Hypothalamus (tissue), 51 donors: ENCODE data around the gene SLCO6A1.
"Not testable (repeated sequence)": the region's sequence is repeated elsewhere in the genome, so short reads cannot be mapped to it uniquely, and the experiment has no call there.

ENCODE experiments used
- DNase-seq, 51 donors: peaks; one replicate each; lab custom pipeline; 2025; lab: John Stamatoyannopoulos, UW

The SLCO6A1 gene, protein sequence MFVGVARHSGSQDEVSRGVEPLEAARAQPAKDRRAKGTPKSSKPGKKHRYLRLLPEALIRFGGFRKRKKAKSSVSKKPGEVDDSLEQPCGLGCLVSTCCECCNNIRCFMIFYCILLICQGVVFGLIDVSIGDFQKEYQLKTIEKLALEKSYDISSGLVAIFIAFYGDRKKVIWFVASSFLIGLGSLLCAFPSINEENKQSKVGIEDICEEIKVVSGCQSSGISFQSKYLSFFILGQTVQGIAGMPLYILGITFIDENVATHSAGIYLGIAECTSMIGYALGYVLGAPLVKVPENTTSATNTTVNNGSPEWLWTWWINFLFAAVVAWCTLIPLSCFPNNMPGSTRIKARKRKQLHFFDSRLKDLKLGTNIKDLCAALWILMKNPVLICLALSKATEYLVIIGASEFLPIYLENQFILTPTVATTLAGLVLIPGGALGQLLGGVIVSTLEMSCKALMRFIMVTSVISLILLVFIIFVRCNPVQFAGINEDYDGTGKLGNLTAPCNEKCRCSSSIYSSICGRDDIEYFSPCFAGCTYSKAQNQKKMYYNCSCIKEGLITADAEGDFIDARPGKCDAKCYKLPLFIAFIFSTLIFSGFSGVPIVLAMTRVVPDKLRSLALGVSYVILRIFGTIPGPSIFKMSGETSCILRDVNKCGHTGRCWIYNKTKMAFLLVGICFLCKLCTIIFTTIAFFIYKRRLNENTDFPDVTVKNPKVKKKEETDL

DNA sequence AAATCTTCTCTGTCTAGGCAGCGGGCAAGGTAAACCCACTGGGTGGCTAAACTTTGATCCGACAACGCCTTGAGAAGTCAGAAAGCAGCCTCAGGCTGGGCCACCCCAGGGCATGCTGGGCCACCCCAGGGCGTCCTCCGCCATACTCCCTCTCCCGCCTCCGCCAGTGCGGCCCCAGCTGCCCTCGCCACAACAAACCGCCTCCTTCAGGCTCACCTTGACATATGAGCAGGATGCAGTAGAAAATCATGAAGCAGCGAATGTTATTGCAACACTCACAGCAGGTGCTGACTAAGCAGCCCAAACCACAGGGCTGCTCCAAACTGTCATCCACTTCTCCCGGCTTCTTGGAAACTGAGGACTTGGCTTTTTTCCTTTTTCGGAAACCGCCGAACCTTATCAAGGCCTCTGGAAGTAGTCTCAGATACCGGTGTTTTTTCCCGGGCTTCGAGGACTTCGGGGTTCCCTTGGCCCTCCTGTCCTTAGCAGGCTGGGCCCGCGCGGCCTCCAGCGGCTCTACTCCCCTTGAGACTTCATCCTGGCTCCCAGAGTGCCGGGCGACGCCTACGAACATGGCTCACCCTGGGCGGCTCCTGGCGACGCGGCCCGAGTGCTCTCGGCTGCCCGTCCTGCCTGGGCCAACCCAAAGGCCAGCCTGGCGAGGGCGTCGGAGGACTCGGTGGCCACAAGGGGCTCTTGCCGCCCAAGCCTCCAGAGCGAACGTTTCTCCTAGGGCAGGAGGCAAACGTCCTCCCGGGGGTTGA lies at the start of gene SLCO6A1:
SLCO6A1 (minus strand) TSS at position 731 of the 764 bp plus-strand sequence; CDS start at position 574, 157 bp downstream.
- no peak for DNase-seq

DNA sequence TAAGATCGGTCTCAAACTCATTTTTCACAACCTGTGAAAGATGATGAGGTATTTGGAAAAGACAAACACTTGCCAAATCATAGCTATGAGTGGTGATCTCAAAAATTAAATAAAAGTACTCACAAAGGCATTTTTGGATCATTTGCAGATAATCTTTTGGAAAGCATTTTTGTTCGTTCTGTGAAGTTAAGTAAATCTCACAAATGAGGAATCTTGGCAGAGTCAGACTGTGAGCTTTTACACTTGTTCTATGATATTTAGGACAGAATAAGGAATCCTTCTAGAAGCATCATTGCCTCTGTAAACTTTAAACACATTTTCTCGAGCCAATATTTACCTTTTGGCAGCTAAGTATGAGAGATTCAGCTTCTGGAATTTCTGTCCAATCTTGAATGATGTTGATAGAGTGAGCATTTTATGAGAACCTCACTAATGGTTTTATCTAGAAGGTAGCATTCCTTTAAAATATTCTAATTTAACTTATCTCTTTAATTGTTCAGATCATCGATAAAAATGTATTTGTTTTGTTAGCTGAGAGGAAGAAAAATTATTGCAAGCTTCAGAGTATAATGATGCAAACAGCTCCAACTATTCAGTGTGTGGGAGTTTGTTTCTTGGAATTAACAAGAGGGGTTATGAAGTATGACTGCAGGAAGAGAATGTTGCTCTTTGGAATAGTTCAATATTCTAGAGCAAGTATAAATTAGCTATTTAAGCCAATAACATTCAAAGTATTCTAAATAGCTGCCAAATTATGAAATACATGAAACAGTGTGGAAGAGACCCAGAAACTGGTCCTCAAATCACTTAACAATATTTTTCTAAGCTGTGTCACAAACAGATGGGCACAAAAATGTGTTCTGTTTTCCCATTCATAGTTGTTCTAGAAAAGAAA lies 48.6 kb upstream of the SLCO6A1 start:
- DNase-seq, result no peak

DNA sequence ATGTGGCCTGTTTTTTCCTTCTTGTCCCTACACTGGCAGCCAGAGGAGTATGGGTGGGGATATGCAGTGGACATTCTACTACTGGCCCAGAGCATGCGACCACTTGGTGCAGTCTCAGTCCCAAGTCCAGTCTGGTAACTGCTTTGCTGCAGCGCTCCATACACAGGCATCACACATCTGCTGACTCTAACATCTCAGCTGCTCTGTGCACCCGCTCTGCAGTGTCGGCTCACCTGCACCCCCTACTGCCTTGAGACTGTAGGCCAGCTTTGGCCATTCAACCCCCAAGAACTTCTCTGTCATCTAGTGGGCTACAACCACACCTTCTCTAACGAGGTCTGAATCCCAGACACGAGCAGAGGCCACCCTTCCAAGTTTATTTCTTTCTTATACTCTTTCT lies 46.4 kb upstream of the SLCO6A1 start:
- DNase-seq, result no peak

DNA sequence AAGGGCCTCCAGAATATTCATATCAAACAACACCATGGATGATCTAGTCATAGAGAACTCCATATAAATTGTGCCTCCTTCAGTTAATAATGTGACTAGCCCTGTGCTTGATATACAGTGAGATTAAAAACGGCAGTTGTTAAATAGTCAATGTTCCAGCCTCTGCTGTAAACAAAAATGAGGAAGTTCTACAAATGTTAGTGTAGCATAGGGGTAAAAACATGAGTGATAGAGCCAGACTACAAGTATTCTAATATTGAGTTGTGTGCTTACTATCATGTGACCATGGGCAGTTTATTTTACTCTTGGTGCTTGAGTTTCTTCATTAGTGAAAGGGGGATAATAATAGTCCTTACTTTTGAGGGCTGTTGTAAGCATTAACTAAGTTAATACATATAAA lies 43.3 kb upstream of the SLCO6A1 start:
- no peak for DNase-seq

DNA sequence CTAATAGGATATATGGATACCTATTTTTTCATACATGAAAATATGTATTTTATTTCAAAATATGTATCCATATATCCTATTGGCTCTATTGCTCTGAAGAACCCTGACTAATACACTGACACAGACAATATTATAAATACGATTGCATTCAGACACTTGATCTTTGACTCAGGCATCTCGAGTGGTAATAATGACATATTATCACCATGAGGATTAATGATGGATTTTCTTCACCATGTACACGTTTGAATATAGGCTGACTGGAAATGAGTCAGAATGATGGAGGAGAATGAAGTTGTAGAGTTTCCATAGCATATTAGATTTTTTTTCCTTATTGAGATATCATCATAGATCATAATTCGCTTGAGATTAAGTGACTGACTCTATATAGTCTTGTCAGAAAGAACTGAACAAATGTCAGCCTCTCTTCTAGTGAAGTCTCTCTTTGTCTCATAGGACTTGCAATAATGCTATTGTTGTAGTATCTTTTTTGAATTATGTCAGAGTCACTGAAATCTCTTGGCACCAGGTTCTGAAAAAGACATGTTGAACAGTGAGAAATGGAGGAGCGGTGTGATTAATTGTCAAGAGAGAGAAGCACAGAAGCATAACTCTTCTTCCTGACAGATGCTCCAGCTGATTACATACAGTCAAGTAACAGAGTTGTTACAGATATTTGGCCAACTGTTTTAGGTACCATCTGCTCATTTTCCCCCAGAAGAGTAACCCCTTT lies 41.4 kb upstream of the SLCO6A1 start:
- DNase-seq, result no peak

DNA sequence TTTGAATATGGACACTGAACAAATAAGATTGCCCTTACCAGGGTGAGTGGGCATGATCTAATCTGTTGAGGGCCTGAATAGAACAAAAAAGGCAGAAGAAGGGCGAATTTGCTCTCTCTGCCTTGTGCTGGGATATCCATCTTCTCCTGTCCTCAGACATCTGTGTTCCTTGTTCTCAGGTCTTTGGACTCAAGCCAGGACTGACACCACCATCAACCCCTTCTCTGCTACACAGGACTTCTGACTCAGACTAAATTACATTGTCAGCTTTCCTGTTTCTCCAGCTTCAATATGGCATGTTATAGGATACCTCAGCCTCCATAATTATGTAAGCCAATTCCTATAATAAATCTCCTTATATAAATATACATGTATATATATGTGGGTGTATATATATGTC lies 40.8 kb upstream of the SLCO6A1 start:
- DNase-seq, result no peak

DNA sequence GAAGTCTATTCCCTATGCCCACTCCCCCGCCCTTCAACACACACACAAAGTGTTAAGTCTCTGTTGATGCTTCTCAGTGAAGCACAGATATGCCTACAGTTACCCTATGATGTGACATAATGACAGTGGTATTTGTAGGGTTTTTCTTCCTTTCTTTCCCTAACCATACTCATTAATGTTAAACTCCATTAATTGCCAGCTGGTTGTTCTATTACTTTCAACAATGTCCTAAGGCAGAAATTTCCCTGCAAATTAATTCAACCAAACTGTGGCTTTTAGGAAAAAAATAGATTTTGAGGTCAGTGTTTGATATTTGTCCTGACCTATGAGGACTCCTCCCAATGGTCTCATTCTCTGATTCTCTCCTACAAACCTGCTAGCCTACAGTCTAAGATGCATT lies 38.2 kb upstream of the SLCO6A1 start:
- no peak for DNase-seq

DNA sequence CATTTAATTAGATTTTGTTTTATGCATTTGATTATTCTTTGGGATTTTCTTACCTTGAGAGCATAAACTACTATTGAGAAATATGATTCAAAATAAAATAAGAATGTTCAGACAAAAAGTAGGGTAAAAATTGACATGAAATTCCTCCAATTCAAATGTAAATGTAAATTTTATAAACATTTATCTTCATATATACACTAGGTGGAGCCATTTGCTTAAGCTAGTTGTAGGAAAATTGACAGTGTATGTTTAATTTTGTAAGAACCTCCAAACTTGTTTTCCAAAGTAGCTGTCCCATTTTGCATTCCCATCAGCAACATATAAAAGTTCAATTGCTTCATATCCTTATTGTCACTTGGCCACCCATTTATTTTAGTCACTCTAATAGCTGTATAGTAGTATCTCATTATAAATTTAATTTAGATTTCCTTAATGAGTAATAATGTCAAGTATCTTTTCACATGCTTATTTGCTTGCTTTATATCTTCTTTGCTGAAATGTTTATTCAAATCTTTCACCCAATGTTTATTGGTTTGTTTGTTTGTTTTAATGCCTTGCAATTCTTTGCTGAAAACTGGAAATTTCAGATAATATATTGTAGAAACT lies 37.6 kb upstream of the SLCO6A1 start:
- no peak for DNase-seq

DNA sequence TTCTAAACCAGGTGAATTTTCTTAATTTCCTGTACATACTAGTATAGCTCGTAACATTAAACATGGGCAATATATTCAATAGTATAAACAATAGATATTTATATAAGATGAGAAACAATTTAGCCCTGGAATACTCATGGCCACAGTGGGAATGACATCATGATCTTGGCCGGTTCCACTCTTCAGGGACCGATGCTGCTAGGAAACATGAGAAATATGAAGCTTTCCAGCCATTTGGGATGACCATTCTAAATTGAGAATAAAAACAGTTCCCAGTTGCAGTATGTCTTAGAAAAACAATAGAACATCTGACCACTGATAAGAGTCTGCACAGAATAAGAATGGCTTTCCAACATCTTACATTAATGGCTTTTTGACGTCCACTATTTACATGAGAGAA lies 33.3 kb upstream of the SLCO6A1 start:
- no peak for DNase-seq

DNA sequence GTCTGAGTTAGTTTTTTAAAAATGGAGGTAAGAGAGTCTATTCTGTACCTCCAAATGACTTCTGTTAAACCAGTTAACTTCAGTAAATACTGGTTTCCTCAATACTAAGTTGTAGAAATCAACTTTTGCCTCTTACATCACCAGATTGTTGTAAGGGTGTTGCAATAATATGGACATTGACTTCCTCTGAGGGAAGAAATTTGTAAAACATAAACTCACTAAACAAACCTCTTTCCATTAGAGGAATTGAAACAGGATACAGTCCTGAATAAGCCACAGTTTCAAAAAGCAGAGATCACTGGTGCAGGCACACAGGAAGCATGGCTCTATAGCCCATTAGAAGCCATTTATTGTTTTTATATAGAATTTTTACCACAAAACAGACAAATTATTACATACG lies 32.7 kb upstream of the SLCO6A1 start:
- no peak for DNase-seq

DNA sequence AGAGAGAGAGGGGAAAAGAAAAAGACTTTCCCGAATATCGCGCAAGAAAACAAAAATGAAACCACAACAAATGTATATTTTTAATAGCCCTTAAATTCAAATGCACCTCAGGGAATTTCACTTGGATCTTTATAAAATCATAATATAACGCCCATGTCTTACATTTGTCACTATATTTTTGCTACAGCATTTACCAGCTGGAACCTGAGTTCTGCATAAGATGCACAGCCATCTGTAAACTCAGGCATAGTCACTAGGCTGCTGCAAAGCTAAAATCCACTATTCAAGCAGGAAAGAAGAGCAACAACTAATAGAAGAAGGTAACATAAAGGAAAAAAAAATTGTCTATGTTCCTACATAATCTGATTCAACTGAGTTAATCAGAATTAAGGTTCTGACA lies 30.6 kb upstream of the SLCO6A1 start:
- DNase-seq, result no peak

DNA sequence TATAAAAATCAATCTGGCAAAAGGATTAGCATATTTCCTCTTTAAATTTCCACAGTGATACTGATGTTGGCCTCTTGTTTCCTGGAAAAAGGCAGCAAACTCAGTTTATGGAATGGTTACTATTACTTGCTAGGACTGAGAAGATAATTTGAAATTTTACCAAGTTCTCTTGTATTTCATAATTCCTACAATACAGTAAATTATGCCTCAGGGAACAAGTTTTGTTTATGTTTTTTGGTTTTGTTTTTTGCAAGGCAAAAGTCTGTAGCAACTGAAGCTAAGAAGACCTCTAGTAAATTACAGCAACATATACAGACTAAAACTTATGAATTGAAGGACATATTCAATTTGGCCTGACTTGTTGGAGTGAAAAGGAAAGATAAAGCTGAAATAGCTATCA lies 30.2 kb upstream of the SLCO6A1 start:
- DNase-seq, result no peak

DNA sequence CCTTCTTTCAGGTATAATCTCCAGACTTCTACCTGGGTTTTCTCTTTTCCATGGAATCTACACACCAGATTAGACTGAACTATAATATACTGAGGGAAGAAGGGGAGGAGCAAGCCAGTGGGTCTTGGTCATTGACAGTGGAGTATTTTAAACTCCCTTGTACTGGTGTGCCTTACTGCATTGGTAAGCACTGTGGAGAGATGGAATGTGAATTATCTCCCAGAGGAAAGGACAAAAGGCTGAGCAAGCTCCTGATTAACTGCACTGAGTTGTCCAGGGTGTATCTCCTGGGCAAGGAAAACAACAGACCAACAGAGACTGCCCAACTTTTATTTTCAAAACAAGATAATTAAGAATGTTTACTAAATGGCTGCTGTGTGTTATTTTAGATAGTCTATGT lies 29.8 kb upstream of the SLCO6A1 start:
- no peak for DNase-seq

DNA sequence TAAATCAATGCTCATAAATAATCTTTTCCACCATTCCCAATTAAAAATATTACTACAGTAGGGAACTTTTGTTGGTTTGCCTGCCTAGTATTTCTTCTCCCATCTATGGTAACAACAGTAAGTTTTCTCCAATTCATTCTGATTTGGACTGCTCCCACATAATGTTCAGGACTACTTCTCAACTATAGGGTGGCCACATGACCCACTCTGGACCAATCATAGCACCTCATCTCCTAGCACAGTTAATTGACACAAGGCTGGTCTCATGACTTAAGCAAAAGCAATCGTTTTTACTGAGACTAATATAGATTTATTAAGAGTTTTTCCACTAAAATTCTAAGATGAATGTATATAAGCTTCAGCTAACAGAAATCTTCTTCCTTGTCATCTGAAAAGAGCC lies 28.7 kb upstream of the SLCO6A1 start:
- no peak for DNase-seq

DNA sequence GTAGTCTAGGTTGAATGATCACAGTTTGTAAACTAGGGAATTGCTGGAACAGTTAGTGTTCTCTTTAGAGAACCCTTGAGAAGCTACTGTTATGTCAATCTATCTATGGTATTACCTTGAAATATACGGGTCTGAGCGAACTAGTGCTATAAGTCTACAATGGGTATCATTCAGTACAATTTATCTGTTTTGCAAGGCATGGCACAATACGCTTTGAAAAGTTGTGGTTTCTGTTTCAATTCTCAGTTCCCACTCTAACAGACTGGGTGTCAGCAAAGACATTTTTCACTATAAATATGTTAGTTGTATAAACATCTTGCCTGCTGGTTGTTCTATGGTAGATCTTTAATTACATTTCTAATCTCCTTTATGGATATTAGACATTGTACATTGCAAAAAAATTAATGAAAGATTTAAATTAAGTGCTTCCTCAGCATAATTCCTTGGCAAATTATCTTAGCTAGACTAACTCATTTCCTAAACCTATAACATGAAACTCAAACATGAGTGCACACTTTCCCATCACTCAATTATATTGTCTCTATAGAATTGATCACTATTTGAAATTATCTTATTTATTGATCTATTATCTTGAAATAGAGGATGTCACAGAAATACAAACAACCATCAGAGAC lies 24.9 kb upstream of the SLCO6A1 start:
- no peak for DNase-seq

DNA sequence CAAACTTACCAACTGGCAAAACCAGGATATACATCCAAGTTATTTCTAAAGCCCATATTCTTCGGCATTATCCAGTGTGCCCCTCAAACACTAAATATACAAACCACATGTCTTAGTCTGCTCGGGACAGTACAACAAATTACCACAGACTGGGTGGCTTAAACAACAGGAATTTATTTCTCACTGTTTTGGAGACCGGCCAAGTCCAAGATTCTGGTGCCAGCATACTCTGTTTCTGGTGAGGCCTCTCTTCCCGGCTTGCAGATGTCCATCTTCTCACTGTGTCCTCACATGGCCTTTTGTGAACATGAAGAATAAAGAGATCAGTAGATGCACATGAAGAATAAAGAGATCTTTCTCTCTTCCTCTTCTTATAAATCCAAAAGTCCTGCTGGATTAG lies 12.9 kb upstream of the SLCO6A1 start:
- DNase-seq, result peak in 25 of 51 donors; percentile 1 to 55 (median 23)

DNA sequence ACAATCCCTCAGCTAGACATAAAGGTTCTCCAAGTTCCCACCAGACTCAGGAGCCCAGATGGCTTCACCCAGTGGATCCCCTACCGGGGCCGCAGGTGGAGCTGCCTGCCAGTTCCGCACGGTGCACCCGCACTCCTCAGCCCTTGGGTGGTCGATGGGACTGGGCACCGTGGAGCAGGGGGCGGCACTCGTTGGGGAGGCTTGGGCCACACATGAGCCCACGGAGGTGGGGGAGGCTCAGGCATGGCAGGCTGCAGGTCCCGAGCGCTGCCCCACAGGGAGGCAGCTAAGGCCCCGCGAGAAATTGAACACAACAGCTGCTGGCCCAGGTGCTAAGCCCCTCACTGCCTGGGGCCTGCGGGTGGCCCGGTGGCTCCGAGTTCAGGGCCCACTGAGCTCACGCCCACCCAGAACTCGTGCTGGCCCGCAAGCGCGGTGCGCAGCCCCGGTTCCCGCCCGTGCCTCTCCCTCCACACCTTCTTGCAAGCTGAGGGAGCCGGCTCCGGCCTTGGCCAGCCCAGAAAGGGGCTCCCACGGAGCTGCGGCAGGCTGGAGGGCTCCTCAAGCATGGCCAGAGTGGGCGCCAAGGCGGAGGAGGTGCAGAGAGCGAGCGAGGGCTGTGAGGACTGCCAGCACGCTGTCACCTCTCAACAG lies 7.4 kb downstream of the SLCO6A1 start:
- not testable (repeated sequence) for DNase-seq

DNA sequence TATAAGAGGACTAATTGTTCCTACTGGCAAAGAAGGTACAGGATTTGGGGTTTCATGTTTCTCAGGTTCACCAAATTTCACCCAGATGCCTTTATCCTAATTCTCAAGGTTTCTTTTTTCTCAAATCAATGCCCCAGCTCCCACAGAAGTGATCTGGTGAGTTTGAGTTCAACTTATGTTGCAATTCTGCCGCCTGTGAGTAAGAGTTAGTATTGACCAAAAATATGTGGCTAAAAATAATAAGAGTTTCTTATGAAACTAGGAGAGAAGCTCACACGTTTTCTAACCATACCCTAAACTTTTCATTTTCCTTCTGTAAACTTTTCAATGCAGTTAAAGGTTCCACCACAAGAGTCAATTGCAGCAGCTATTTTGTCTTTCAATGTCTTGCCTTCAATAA lies 15.1 kb downstream of the SLCO6A1 start:
- no peak for DNase-seq
